Suprapubic skin (tissue), 3 donors: ENCODE results near the gene WWC1.

Experiments
- POLR2A ChIP-seq, 2 donors: fragments of 450-650 bp; IDR thresholded peaks; one replicate each; pipeline ENCODE4 v1.6.1; 2017; ENCODE audit warnings: antibody characterized with exemption in 2 of 2, mild to moderate bottlenecking in 2 of 2, moderate library complexity in 2 of 2
- TF ChIP-seq, protein P1 (sequence below), 2 donors: fragments of 200-600 bp in 1 of 2; fragments of 450-650 bp in 1 of 2; sonication (generic) in 1 of 2; IDR thresholded peaks; one replicate each; pipeline ENCODE4 v1.5.1; 2016 to 2019; ENCODE audit warnings: antibody characterized with exemption in 2 of 2, mild to moderate bottlenecking in 1 of 2, moderate library complexity in 1 of 2

DNA sequence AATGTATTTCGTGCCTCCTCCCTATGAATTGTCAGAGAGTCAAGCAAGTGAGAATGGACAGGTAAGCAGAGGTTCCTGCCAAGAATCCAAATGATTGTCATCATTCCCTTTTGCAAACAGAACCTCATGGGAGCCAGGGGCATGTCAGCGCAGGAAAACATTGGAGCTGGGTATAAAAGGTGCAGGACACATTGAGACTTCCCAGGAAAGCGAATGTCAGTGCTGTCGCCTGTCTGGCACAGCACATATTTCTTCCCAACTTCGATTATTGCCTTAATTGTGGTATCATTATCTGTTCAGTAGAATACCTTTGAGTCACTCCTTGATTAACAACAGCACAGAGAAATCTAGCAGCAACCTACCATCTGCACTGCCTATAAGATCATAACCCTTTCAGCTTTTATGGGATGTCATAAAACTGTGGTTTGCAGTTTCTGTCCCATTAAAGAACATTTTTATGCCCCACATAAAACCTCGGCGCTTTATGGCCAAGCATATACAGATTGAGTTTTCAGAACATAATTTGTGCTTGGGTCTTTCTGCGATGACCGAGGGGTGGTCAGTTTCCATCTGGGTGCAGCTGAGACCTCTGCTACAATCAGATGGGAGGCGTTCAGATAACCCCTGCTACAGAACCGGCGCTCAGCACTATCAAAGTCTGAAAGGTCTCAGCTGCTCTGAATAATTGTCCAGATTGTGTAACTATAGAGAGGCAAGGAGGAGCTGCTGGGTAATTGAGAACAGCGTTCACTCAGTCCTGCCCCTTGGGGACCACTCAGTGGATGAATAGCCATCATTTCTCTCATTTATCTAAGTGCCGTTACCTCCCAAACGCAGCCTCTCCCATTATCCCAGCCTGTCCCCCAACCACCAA lies 30.9 kb upstream of the WWC1 start:
- no peak for TF ChIP-seq POLR2A (IDR thresholded peaks at IDR 0.05)
- TF ChIP-seq, protein P1, sequence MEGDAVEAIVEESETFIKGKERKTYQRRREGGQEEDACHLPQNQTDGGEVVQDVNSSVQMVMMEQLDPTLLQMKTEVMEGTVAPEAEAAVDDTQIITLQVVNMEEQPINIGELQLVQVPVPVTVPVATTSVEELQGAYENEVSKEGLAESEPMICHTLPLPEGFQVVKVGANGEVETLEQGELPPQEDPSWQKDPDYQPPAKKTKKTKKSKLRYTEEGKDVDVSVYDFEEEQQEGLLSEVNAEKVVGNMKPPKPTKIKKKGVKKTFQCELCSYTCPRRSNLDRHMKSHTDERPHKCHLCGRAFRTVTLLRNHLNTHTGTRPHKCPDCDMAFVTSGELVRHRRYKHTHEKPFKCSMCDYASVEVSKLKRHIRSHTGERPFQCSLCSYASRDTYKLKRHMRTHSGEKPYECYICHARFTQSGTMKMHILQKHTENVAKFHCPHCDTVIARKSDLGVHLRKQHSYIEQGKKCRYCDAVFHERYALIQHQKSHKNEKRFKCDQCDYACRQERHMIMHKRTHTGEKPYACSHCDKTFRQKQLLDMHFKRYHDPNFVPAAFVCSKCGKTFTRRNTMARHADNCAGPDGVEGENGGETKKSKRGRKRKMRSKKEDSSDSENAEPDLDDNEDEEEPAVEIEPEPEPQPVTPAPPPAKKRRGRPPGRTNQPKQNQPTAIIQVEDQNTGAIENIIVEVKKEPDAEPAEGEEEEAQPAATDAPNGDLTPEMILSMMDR (IDR thresholded peaks at IDR 0.05) = no peak
